Inflammatory macrophage treated with lipopolysaccharide for 4 hours (primary cell): ENCODE data around the gene GGTLC1.

Experiments used
- DNase-seq: peaks from one replicate; pipeline ENCODE4 v3.0.0-alpha.2; 2020

GGTLC1 gene

DNA sequence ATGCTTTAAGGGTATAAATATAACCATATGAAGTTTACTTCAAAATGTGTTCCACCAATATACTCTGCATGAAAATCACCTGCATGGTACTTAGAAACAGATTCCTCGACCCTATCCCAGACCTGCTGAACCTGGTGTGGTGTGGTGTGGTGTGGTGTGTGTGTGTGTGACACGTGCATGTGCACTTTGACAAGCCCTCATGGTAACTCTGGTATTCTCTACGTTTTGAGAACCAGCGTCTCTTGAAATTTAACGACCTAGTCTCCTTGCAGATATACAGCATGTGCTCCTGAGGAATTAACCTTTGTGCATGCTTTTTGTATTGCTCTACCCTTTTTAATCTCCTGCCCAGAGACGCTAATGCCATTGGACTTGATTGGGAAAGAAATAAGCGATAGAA is 29.5 kb downstream of the GGTLC1 start:
- no peak for DNase-seq

- DNase-seq = no peak
Observed at GRCh38 chr20:23955896-23956295, 32.7 kb downstream of the GGTLC1 start.

DNA sequence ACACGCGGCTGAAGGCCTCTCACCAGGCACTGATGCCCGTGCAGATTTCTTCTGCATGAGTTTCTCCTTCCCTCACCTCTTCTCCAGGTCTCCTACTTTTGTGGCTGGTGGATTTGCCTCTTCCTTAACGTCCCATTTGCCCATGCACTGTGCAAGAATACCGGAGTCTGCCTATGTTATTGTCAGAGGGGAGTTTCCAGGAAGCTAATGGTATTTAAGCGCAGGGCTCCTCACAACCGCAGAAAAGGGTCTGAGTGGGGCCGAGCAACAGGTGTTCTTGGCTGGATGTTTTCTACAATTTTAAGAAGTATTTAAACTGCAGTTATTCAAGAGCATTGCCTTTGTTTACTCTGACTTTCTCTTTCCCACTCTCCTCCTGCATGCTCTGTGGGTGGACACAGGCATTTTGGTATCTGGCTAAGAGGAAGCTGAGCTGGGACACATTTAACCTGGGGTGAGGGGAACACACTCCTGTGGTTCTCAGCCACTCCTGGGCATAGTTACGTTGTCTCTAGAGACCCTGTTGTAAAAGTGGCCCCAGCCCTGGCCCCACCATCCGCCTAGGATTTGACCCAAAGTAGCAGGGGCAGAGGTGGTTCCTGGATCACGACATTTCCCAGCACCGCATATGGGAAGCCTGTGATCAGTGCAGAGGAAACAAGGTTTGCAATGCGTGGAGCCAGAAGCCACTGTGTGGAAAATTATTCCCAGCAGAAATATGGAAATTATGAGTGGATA is 34.4 kb downstream of the GGTLC1 start:
- DNase-seq = no peak

DNA sequence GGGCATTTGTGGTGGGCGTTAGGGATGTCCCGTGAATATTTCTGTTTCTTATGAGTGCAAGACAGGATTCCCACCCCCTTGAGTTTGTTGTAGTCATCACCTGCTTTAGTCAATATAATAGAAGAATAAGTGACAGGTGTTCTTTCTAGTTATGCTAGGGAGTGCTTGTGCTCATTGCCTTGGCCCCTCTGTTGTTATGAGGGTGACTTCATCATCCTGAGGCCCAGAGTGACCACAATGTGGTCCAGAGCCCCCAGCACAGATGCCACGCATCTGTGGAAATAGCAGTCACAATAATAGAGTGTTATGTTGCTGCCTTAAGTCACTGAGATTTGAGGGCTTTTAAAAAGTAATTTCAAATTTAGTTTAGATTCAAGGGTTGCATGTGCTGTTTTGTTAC is 42.4 kb downstream of the GGTLC1 start:
- DNase-seq = no peak

DNA sequence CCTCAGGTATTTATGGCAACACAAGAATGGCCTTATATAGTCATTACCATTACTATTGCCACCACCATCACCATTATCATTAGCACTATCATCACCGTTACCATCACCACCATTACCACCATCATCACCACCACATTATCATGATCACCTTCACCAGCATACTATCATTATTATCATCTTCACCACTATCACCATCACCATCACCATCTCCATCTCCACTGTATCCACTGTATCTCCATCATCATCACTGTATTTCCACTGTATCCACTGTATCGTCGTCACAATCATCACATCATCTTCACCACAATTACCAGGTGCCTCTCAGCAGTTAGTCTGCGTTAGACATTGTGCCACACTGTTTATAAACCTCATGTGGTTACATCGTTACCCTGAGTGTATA is 45.3 kb downstream of the GGTLC1 start:
- DNase-seq = no peak

DNA sequence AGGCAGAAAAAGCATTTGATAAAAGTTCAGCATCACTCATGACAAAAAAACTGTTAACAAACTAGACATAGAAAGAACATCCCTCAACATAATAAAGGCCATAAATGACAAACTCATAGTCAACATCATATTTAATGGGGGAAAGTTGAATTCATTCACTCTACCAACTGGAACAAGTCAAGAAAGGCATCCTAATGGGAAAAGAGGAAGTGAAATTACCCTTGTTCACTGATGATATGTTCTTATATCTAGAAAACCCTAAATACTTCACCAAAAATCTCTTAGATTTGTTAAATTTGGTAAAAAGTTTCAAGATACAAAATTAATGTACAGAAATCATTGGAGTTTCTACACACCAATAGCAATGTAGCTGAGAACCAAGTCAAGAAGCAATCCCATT is 48.9 kb downstream of the GGTLC1 start:
- DNase-seq = no peak

GRCh38 chr20:23939063-23939462 is 49.5 kb downstream of the GGTLC1 start:
- DNase-seq = no peak

GRCh38 chr20:23938118-23938438 is 50.5 kb downstream of the GGTLC1 start:
- no peak for DNase-seq

GRCh38 chr20:23937303-23938117 is 51.1 kb downstream of the GGTLC1 start:
- DNase-seq = peak; percentile 25
